Umbilical cord (tissue), 2 donors: ENCODE results near the gene COX7B2. TPM values are rescaled to one million over a fixed set of nuclear protein-coding genes. Genes with fewer than 3 reads are reported as not detected.

Experiments used
- DNase-seq: peaks from one replicate; pipeline ENCODE4 v3.0.0-alpha.2; 2015; ENCODE audit warnings: low spot score
- total RNA-seq: library from RNA; depleted of rRNA; stranded (reverse); fragments of >200 nt; gene quantifications from one replicate; pipeline ENCODE4 v1.2.3, GENCODE V29; 2014; ENCODE audit warnings: low replicate concordance; ENCODE audit not compliant: insufficient read depth

The COX7B2 gene
- total RNA-seq, 1 donor from 2014 or later: not detected

GRCh38 chr4:46890056-46890455 lies 19.0 kb downstream of the COX7B2 start:
- peak; percentile 19 for DNase-seq

DNA sequence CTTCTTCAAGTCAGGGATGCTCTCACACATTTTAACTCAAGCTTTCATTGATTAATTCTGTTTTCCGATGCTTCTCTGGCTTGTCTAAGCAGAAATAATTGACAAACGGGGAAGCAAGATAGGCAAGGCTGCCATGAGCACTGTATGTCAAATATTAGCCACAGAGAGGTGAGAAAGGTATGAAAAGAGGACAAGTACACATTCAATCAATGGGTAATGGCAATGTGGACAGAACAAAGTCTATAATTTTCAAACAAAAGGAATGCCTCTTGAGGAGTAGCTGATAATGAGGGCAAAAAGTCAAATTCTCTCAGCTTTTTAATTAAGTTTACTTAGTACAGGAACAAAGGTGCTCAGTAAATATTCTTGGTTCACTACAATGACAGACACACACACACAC lies 19.6 kb downstream of the COX7B2 start:
- DNase-seq: no peak

- peak; percentile 10 for DNase-seq
These were observed 22.3 kb downstream of the COX7B2 start for GRCh38 chr4:46886711-46887110.

DNA sequence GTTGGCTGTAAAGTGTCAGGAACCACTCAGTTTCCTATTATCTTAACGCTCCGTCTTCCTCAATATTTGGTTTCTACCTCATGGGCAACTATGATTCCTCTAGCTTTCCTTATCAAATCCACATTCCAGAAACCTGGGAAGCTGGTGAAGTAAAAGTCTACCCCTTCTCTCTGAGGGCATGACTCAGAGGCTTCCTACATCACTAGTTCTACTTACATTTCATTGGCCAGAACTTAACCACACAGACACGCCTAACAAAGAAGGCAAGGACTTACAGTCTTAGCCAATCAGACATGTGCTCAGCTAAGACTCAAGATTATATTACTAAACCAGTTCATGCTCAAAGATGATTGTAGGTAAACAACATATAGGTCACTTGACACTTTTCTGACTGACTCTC lies 30.4 kb downstream of the COX7B2 start:
- no peak for DNase-seq

DNA sequence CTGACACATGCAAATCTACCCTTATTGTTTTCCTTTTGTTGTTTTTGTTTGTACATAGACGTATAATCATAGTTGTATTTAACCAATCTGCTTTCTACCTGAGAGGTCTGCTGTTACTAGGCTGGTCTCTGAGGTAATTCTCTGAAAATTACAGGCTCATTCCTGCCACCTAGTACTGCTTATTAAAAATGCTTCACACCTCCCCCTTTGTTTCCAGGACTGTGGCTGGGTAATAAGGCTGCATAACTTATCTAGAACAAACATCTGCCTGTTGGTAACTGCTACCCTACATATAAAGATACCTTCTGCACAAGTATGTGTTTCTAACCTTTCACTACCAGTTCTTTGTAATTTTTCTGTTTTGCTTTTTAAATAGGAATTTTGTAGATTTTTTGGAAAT lies 34.2 kb downstream of the COX7B2 start:
- DNase-seq: no peak

GRCh38 chr4:46870411-46870810 lies 38.6 kb downstream of the COX7B2 start:
- DNase-seq: no peak

- no peak for DNase-seq
These were observed 52.7 kb downstream of the COX7B2 start for GRCh38 chr4:46856333-46856732.

DNA sequence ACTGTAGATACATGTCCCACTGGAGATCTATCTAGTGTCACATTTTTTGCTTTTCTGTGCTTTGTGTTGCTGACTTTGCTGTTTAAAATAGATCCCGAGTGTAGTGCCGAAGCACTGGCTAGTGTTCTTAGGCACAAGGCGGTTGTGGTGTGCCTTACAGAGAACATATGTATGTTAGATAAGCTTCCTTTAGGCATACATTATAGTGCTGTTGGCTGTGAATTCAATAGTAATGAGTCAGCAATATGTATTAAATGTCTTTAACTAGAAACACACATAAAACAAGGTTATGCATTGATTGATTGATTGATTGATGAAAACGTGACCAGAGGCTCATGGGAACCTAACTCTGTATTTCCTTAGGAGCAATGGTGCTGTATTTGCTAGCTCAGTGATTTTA lies 56.2 kb downstream of the COX7B2 start:
- no peak for DNase-seq

DNA sequence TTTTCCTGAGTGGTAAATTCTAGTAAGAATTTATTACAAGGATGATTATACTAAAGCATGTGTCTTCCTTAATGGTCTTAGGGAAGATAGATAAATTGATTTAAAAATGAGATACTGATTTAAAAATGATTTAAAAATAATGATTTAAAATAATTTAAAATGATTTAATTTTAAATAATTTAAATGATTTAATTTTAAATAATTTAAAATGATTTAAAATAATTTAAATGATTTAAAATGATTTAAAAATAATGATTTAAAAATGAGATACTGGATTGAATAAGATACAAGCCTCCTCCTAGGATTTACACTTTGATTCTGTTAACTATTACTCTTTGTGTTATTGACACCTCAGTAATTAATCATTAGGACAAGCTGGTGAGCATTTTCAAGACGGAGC lies 59.0 kb downstream of the COX7B2 start:
- no peak for DNase-seq

DNA sequence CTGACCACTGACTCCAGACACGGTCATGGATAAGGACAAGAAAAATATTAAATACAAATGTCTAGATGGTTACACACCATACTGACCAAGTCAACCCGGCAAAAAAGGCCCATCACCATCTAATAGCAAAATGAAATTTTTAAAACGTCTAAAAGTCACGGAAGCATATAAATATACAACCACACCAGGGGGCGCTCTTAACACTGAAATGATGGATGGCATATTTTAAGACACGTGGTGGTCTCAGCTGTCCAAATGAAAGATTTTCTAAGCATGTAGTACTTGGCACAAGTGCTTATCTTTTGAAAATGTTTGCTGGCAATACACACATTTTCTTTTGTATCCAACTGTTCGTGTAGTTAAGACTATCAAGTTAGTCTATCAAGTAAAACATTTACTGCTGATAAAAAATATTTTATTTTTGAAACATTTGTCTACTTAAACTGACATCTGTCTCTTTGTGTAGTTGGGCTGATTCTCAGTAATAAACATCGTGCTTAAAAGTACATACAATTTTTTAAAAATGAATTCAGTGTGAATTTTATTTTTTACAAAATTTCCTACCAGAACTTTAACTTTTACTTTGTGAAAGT lies 64.6 kb downstream of the COX7B2 start:
- peak; percentile 57 for DNase-seq

DNA sequence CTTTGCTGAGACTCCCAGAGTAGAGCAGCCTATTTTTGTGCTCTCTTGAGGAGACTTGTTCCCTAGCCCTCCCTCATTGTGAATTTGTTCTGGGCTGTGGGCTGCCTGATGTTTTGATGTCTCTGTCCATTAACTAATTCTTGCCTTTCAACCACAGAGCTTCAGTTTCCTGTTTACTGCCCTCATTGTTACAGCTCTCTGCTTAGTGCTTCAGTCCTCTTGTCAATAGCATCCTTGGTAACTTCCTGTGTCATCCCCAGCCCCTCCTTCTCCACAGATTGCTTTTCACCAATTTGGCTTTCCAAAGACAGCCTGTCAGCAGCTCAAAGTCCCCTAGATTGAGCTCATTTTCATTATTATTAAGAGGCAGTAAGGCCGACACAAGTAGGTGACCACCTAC lies 69.9 kb downstream of the COX7B2 start:
- DNase-seq: no peak

DNA sequence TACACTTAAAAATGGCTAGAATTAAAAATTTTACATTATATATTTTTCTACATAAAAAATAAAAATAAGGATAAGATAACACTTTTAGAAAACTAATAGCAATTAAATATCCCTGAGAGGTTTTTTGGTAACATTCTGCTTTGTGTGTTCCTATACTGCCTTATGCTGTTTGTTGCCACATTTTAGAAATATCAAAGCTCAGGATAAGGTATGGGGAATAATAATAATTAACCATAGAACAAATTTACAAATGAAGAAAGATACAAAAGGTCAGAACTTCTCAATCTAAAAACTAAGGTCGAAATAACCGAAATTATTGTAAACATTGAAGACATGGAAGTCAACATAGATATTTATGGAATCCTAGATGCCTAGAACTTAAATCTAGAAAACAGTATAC lies 71.4 kb downstream of the COX7B2 start:
- DNase-seq: no peak

GRCh38 chr4:46836584-46836983 lies 72.5 kb downstream of the COX7B2 start:
- no peak for DNase-seq

- no peak for DNase-seq
These were observed 78.0 kb downstream of the COX7B2 start for GRCh38 chr4:46830971-46831454.

DNA sequence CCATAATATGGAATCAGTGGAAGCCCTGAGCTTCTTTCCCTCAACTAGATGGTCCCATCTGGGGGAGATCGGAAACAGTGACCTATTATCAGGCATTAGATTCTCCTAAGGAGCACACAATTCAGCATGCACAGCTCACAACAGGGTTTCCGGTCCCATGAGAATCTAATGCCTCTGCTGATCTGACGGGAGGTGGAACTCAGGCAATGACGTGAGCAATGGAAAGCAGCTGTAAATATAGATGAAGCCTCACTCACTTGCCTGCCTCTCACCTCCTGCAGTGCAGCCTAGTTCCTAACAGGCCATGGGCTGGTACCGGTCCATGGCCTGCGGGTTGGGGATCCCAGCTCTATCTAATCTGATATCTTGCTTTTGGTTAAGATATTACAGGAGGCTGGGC lies 88.9 kb downstream of the COX7B2 start:
- DNase-seq: no peak

DNA sequence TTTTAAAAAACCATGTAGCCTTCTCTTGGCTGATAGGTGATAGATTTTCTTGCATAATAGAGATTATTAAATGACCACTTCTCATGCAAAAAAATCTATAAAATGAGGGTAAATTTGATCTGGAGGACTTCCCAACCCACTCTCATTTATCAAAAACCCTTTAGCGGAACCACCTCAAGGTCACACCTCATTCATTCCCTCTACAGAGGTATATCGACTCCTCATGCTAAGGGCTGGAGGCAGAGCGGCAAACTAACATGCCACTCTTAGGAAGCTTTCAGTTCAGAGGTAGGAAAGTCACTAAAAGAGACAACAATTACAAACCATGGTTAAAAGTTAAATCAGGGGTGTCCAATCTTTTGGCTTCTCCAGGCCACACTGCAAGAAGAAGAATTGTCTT lies 90.0 kb downstream of the COX7B2 start:
- no peak for DNase-seq

GRCh38 chr4:46818604-46819003 lies 90.4 kb downstream of the COX7B2 start:
- DNase-seq: no peak

DNA sequence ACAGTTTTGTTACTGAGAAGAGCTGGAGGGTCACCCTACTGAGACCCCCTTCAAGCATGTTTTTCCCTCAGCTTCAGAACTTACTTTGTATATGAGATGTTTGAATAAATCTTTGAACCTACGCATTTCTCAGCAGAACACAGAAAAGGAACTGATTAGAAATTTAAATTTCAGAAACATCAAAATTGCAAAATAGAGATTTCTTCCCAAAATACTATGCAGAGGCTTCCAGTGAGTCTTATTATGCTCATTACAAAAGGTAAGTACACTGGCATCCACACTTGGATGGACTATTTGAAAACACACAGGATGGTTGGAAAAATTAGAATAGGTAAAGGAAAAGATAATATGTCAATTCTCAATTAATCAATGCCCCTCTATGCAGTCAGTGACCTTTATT lies 91.2 kb downstream of the COX7B2 start:
- DNase-seq: no peak

GRCh38 chr4:46804781-46805413 lies 104.1 kb downstream of the COX7B2 start:
- DNase-seq: no peak

- DNase-seq: no peak
These were observed 116.0 kb downstream of the COX7B2 start for GRCh38 chr4:46793036-46793435.

GRCh38 chr4:46781434-46782092 lies 127.5 kb downstream of the COX7B2 start:
- no peak for DNase-seq

DNA sequence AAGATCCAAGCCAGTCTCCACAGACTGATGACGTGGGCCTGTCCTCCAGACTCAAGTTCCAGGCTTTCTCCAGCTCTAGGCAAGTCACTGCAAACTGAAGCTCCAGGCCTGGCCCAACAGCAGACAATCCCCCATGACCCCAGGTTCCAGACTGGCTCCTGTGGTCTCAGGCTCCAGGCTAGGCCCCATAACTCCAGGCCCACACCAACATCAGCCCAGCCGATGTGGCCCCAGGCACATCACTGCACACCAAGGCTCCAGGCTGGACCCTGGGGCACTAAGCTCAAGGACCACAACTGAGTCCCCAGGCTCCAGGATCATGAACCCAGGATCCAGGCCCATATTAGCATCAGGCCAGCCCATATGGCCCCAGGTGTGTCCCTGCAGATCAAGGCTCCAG lies 143.6 kb downstream of the COX7B2 start:
- no peak for DNase-seq

DNA sequence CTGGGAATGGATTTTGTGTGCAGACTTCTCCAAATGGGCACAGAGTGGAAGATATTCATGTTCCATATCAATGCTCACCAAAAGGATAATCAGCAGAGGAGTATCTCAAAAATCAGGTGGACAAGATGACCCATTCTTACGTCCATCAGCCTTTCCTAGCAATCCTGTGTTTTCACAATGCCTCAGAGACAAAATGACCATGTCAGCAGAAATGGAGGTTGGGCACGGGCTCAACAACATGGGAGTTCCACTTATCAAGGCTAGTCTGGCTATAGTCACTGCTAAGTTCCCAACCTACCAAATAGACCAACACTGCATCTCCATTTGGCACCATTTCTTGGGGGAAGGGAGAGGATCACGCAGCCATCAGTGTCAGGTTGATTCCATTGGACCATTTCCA lies 179.0 kb downstream of the COX7B2 start:
- no peak for DNase-seq
